HG02610 (cell line): ENCODE results near the gene ALS2.

ENCODE experiments used
- ATAC-seq: cut with Tn5 transposase; IDR thresholded peaks from one replicate; pipeline ENCODE4 v1.9.1; 2021; ENCODE audit warnings: mild to moderate bottlenecking, moderate library complexity; ENCODE audit not compliant: unreplicated experiment

Gene ALS2

DNA sequence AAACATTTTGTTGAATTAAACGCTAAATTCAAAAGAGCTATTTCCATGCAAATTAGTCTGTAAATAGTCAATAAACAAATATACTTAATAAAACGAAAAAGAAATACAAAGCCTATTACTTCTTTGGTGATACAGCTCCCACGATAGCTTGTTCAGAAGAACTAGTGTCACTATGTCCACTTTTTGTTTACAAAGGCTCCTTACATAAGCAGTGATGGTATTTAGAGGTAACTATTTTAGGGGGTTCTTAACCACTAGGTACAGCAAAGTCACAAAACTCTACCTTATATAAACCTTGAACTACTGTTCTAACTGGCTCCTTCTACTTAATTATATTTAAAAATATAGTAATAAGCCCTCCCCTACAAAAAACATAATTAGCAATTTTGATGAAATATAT is 21.9 kb downstream of the ALS2 start:
- no peak for ATAC-seq

- no peak for ATAC-seq
Measured at GRCh38 chr2:201758234-201758633, 22.5 kb downstream of the ALS2 start.

DNA sequence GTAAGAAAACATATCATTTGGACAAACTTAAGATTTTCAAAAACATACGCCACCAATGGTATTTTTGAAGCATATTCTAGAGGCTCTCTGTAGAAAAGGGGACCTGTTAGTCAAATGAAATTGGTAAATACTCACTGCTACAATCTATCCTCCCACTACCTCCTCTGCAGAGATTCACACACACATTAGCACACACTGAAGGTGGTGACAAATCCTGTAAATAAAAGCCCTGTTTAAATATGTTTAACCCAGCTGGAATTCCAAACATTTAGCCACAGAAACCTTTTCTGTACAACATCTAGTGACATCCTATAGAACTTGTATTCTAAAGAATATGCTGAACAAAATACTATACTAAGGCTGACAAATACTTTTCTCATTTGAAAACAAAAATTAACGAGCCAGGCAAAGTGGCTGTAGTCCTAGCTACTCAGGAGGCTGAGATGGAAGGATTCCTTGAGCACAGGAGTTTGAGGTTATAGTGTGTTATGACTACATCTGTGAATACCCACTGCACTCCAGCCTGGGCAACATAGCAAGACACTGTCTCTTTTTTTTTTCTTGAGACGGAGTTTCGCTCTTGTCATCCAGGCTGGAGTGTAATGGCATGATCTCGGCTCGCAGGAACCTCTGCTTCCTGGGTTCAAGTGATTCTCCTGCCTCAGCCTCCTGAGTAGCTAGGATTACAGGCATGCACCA is 25.9 kb downstream of the ALS2 start:
- ATAC-seq: no peak

GRCh38 chr2:201751566-201751965 is 29.2 kb downstream of the ALS2 start:
- no peak for ATAC-seq

GRCh38 chr2:201746551-201746950 is 34.2 kb downstream of the ALS2 start:
- no peak for ATAC-seq

DNA sequence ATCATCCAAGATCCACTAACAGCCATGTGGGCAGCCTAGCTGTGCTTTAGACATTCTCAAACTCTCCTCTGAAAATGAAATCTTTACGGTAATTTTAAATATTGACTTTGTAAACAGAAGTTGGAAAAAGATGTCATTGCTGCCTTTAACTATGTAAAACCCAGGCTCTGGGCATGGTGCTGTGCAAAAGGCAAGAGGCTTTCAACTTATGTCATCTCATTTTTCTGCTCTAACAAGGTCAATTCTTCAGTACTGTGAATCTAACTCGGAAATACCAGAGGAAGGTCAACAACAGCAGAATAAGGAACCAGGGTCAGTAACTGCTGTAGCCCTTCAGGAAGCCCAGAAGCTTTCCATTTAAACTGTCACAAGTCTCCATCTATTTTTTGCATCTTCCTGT is 45.2 kb downstream of the ALS2 start:
- ATAC-seq: no peak

GRCh38 chr2:201734111-201734510 is 46.6 kb downstream of the ALS2 start:
- no peak for ATAC-seq

DNA sequence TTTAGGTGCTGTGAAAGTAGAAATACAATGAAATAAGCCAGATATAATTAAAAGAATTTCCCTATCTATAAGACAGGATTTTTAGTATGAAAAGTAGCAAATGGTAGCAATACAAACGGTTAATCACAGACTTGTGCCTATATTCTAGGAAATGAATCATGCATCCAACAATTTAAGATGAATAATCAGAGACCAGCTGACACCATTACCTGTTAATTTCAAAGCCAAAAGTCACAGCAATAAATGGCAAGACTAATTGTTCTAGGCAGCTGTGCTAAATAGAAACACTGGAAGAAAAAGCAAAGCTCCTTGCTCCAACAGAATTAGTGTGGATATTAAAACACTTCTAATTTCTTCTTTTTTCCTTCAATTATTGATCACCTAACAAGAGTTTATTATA is 47.2 kb downstream of the ALS2 start:
- ATAC-seq: no peak

GRCh38 chr2:201730651-201731285 is 50.0 kb downstream of the ALS2 start:
- no peak for ATAC-seq

- ATAC-seq: no peak
Measured at GRCh38 chr2:201715459-201715858, 65.3 kb downstream of the ALS2 start.

GRCh38 chr2:201712726-201713125 is 68.0 kb downstream of the ALS2 start:
- no peak for ATAC-seq

GRCh38 chr2:201709747-201710146 is 71.0 kb downstream of the ALS2 start:
- ATAC-seq: no peak

DNA sequence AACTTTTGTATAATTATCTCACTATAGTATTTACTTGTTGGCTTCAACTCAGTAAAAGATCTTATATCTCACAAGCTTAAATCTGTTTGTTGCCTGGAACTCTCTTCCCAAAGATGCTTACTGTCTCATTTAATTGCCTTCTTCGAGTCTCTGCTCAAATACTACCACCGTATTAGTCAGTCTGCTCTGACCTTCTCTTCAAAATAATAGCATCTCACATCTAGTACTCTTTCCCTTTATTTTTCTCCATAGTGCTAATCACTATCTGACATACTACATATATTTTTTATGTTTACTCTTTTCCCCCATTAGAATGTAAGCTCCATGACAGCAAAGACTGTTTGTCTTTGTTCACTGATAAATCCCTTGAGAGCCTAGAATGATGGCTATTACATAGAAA is 71.7 kb downstream of the ALS2 start:
- no peak for ATAC-seq

DNA sequence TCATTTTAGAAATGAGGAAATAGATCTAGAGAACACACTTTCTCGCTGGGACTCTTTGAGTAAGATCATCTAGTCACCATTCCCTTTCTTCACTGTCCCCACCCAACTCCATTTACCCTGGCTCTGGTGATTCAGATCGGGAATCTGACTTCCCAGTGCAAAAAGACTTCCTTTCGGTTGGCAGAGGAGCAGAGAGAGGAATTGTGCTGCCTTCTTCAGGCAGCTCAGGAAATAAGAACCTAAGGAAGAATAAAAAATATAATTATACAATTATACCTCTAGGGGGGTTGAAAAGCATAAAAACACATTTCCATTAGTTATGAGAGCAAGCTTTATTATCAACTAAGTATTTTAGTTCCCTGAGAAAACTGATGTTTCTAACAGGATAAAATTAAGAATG is 73.0 kb downstream of the ALS2 start:
- no peak for ATAC-seq

DNA sequence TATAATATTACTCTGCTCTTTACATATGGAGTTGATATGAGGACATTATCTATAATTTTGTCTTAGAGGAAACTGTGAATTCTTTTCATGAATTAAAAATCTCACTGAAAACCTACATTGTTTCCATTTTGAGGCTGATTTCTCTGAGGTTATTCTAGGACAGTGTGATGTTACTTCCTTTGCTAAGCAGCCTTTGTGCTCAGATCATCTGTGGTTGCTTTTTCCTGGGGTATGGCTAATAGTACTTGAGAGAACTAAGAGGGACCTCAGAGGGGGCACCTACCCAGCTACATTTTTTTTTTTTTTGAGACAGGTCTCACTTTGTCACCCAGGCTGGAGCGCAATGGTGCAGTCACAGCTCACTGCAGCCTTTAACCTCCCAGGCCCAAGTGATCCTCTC is 73.6 kb downstream of the ALS2 start:
- no peak for ATAC-seq

DNA sequence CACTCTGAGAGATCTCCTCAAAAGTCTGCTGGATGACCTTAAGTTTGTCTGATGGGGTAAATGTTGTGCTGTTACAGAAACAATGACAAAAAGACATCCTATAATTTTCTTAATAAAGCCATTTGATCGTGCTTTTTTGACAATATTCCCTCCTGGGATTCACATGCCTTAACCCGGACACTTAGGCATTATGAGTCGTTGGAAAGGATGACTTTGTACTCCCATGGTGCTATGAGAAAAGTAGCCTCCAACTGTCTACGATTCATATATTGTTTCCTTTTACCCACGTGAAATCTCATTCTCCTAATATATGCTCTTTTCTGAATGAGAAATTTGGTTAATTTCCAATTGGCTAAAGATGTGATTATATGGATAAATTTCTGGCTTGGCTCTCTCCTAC is 76.2 kb downstream of the ALS2 start:
- no peak for ATAC-seq

DNA sequence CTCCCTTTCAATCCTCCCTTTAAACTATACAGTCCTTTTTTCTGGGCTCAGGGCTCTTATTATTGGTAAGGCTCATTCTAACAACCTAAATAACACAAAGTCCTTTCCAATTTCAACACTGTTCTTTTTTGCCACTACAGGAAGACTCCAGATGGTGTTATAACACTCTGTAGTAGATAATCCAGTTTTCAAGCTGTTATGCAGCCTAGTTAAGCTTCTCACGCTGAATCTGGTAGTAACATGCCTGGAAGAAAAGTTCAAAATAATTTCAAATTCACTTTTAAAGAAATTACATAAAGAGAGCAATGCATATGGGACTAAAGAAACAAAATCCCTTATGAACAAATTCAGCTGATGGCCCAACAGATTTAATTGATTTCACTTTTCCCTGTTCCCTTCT is 79.1 kb downstream of the ALS2 start:
- ATAC-seq: no peak

DNA sequence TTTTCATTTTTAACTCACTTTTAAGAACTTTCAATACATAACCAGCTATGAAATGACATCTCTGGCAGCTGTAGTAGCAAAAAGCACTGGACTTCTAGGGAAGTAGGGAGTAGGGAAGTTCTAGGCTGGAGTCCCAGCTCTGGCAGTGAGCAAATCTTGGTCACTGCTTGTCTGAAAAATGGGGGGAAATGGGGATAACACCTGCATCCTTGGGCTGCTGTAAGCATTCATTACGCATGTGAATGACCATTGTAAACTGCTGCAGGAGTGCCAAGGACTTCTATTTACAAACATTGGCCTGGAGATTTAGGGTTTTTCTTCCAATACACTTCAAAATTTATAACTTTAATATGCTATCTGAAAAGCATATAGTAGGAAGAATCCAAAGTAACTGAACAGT is 81.3 kb downstream of the ALS2 start:
- ATAC-seq: no peak

DNA sequence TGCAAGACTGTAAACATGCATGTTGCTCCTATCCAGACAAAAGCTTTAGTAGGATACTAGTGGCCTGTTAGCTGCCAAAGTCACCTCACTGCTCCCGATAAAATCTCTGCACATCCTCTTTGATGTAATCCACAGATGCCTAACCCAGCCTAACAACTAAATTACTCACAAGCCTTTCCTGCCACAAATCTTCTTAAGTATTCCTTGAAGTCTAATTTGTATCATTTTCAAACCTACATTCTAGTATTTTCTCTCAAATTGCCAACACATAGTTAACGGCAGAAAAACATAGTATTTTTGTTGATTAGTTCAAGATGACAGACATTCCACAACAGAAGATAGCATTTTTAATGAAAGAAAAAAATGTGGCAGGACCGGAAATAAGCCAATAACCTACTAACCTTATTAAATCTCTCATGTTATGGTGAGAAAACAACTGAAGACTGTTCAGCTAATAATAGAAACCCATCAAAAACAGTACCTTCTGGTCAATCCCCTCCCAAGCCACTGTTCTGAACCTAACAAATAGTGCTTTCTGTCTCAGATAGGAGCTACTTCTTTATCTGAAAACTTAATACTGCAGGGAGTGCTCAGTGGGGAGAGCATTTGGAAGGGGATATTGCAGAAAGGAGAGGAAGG is 82.0 kb downstream of the ALS2 start, which contains the start of gene MPP4:
TSS of gene MPP4 (minus strand) at position 57 of the 639 bp plus-strand sequence. CDS start 4,690 bp downstream, outside the sequence.
- ATAC-seq: no peak

- no peak for ATAC-seq
Measured at GRCh38 chr2:201697899-201698298, 82.8 kb downstream of the ALS2 start.

DNA sequence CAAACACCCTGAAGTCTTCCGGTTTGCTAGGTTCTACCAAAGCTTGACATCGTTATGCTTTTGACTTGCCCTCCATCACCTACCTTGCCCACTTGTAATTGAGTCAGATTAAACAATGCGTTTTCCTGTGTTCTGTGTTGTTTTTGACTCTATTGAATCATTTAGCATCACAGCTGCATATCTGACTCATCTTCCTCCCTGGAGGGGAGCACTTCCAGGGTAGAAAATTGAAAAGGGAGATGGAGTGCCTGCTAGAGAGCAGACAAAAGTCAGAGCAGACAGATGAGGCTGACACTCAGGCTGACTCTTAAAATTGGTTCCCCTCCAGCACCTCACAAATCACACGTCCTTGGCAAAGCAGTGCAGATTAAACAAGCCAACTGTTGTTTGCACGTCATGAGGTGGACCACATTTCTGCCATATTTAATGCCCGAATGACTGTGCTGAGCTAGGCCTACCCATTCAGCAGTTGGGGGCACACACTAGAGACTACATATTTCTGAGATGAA is 84.5 kb downstream of the ALS2 start:
- no peak for ATAC-seq

DNA sequence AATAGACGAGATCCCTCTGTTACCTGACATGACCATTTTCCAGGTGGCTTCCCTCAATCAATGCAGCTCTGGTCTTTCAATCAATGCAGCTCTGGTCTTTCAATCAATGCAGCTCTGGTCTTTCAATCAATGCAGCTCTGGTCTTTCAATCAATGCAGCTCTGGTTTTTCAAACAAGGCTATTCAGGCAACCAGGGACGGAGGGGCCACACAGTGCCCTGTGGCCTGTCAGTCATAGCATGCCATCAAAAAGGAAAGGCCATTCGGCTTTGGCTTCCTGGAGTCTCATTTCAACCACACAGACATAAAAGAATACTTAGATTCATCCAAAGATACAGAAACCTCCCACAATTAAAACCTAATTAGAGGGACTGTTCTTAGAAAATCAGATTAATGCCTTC is 95.6 kb downstream of the ALS2 start:
- ATAC-seq: no peak
